Measurements from ENCODE around the gene DYSF.

The DYSF gene

GRCh38 chr2:71555798-71556454 is 102.6 kb downstream of the DYSF start:
- H4K91ac ChIP-seq (ENCODE audit: low read depth, low read length, poor library complexity) = no peak overlapping the region
- WGBS, 2 donors (ENCODE audit: extremely low coverage in 2 of 2, insufficient read length in 2 of 2, insufficient replicate concordance in 1 of 2) = no CpG with 5 or more reads among the region's 21 CpGs
- H3K4me3 ChIP-seq (ENCODE audit: low read length in 2 of 2) = peak overlapping the region in 1 of 2 donors; percentile 35

GRCh38 chr2:71556692-71557250 is 103.4 kb downstream of the DYSF start:
- H3K9me3 ChIP-seq (replicated peaks in 1 of 2; ENCODE audit: control insufficient read depth in 2 of 2, insufficient read depth in 1 of 2, low read depth in 1 of 2, low read length in 2 of 2) = no peaks in the 10 kb centered on the region
- no peak overlapping the region for H3K23ac ChIP-seq (ENCODE audit: low read depth, low read length, poor library complexity)
- no peak overlapping the region for H2AK5ac ChIP-seq (ENCODE audit: low read depth, low read length)
- peaks cover 0 to 2% of the 10 kb centered on the region in 2 donors for H3K4me1 ChIP-seq (ENCODE audit: control insufficient read depth in 2 of 2, insufficient read depth in 1 of 2, low read depth in 1 of 2, low read length in 2 of 2)
- no peaks in the 10 kb centered on the region for H3K36me3 ChIP-seq (replicated peaks in 1 of 2; ENCODE audit: control insufficient read depth in 2 of 2, insufficient read depth in 2 of 2, low read length in 2 of 2)
- WGBS, 2 donors (ENCODE audit: extremely low coverage in 2 of 2, insufficient read length in 2 of 2, insufficient replicate concordance in 1 of 2) = no CpG with 5 or more reads among the region's 5 CpGs
- no peaks in the 10 kb centered on the region for H3K79me1 ChIP-seq (ENCODE audit: low read depth, low read length)
- H4K91ac ChIP-seq (ENCODE audit: low read depth, low read length, poor library complexity) = no peak overlapping the region
- no peaks in the 10 kb centered on the region for H3K27me3 ChIP-seq (ENCODE audit: control insufficient read depth in 3 of 3, insufficient read depth in 3 of 3, low read depth in 1 of 3, low read length in 3 of 3)
- no peak for DNase-seq (ENCODE audit: low spot score)
- no peak overlapping the region for H2BK5ac ChIP-seq (ENCODE audit: low read length)
- H3K4me2 ChIP-seq (ENCODE audit: insufficient read depth, low read length, poor library complexity, severe bottlenecking) = no peak overlapping the region
- H2AFZ ChIP-seq (ENCODE audit: low read length) = no peak overlapping the region
- no peak overlapping the region for H3K4ac ChIP-seq (ENCODE audit: low read length)
- H3K9ac ChIP-seq (ENCODE audit: low read depth, low read length, poor library complexity) = no peak overlapping the region
- no peak overlapping the region for H3K14ac ChIP-seq (ENCODE audit: low read length)
- H2BK15ac ChIP-seq (ENCODE audit: low read length) = no peak overlapping the region
- no peak overlapping the region for H2BK120ac ChIP-seq (ENCODE audit: low read depth, low read length)
- H3K4me3 ChIP-seq (ENCODE audit: low read length in 2 of 2) = no peak overlapping the region
- H3K27ac ChIP-seq (replicated peaks; ENCODE audit: low read length) = no peak overlapping the region
- H2BK12ac ChIP-seq (ENCODE audit: low read length) = no peak overlapping the region
- H4K8ac ChIP-seq (ENCODE audit: low read depth, low read length) = no peak overlapping the region
- no peak overlapping the region for H3K18ac ChIP-seq (ENCODE audit: low read length)

More at GRCh38 chr2:71555798-71556454, 102.6 kb downstream of the DYSF start:
- H3K4ac ChIP-seq (ENCODE audit: low read length) = peak overlapping the region; percentile 24
- no peak overlapping the region for H2BK5ac ChIP-seq (ENCODE audit: low read length)
- no peak overlapping the region for H2AFZ ChIP-seq (ENCODE audit: low read length)
- H2BK15ac ChIP-seq (ENCODE audit: low read length) = peak overlapping the region; percentile 44
- peak overlapping the region; percentile 41 for H2AK5ac ChIP-seq (ENCODE audit: low read depth, low read length)
- no peaks in the 10 kb centered on the region for H3K27me3 ChIP-seq (ENCODE audit: control insufficient read depth in 3 of 3, insufficient read depth in 3 of 3, low read depth in 1 of 3, low read length in 3 of 3)
- H3K4me2 ChIP-seq (ENCODE audit: insufficient read depth, low read length, poor library complexity, severe bottlenecking) = no peak overlapping the region
- peak overlapping the region; percentile 54 for H3K9ac ChIP-seq (ENCODE audit: low read depth, low read length, poor library complexity)
- no peaks in the 10 kb centered on the region for H3K9me3 ChIP-seq (replicated peaks in 1 of 2; ENCODE audit: control insufficient read depth in 2 of 2, insufficient read depth in 1 of 2, low read depth in 1 of 2, low read length in 2 of 2)
- no peaks in the 10 kb centered on the region for H3K36me3 ChIP-seq (replicated peaks in 1 of 2; ENCODE audit: control insufficient read depth in 2 of 2, insufficient read depth in 2 of 2, low read length in 2 of 2)
- H3K4me1 ChIP-seq (ENCODE audit: control insufficient read depth in 2 of 2, insufficient read depth in 1 of 2, low read depth in 1 of 2, low read length in 2 of 2) = peaks cover 0 to 2% of the 10 kb centered on the region in 2 donors
- peak overlapping the region; percentile 84 for H3K18ac ChIP-seq (ENCODE audit: low read length)
- no peak for DNase-seq (ENCODE audit: low spot score)
- no peak overlapping the region for H3K27ac ChIP-seq (replicated peaks; ENCODE audit: low read length)
- H2BK12ac ChIP-seq (ENCODE audit: low read length) = peak overlapping the region; percentile 14
- H3K23ac ChIP-seq (ENCODE audit: low read depth, low read length, poor library complexity) = no peak overlapping the region
- H3K14ac ChIP-seq (ENCODE audit: low read length) = peak overlapping the region; percentile 73
- H2BK120ac ChIP-seq (ENCODE audit: low read depth, low read length) = no peak overlapping the region
- no peak overlapping the region for H4K8ac ChIP-seq (ENCODE audit: low read depth, low read length)
- no peaks in the 10 kb centered on the region for H3K79me1 ChIP-seq (ENCODE audit: low read depth, low read length)

GRCh38 chr2:71557321-71557720 is 104.0 kb downstream of the DYSF start:
- no peak overlapping the region for H3K4me3 ChIP-seq (ENCODE audit: low read length in 2 of 2)
- no peaks in the 10 kb centered on the region for H3K36me3 ChIP-seq (replicated peaks in 1 of 2; ENCODE audit: control insufficient read depth in 2 of 2, insufficient read depth in 2 of 2, low read length in 2 of 2)
- peak overlapping the region; percentile 44 for H3K23ac ChIP-seq (ENCODE audit: low read depth, low read length, poor library complexity)
- H2AFZ ChIP-seq (ENCODE audit: low read length) = no peak overlapping the region
- no peak overlapping the region for H2AK5ac ChIP-seq (ENCODE audit: low read depth, low read length)
- H3K14ac ChIP-seq (ENCODE audit: low read length) = no peak overlapping the region
- H3K4me2 ChIP-seq (ENCODE audit: insufficient read depth, low read length, poor library complexity, severe bottlenecking) = no peak overlapping the region
- no peaks in the 10 kb centered on the region for H3K9me3 ChIP-seq (replicated peaks in 1 of 2; ENCODE audit: control insufficient read depth in 2 of 2, insufficient read depth in 1 of 2, low read depth in 1 of 2, low read length in 2 of 2)
- no peak overlapping the region for H4K91ac ChIP-seq (ENCODE audit: low read depth, low read length, poor library complexity)
- peaks cover 0 to 2% of the 10 kb centered on the region in 2 donors for H3K4me1 ChIP-seq (ENCODE audit: control insufficient read depth in 2 of 2, insufficient read depth in 1 of 2, low read depth in 1 of 2, low read length in 2 of 2)
- no peak overlapping the region for H2BK12ac ChIP-seq (ENCODE audit: low read length)
- H2BK5ac ChIP-seq (ENCODE audit: low read length) = no peak overlapping the region
- H3K27ac ChIP-seq (replicated peaks; ENCODE audit: low read length) = no peak overlapping the region
- H3K9ac ChIP-seq (ENCODE audit: low read depth, low read length, poor library complexity) = no peak overlapping the region
- no peak overlapping the region for H2BK120ac ChIP-seq (ENCODE audit: low read depth, low read length)
- no peak overlapping the region for H3K18ac ChIP-seq (ENCODE audit: low read length)
- no peak overlapping the region for H2BK15ac ChIP-seq (ENCODE audit: low read length)
- no peaks in the 10 kb centered on the region for H3K79me1 ChIP-seq (ENCODE audit: low read depth, low read length)
- H3K4ac ChIP-seq (ENCODE audit: low read length) = no peak overlapping the region
- no peaks in the 10 kb centered on the region for H3K27me3 ChIP-seq (ENCODE audit: control insufficient read depth in 3 of 3, insufficient read depth in 3 of 3, low read depth in 1 of 3, low read length in 3 of 3)
- no CpG with 5 or more reads among the region's 6 CpGs for WGBS, 2 donors (ENCODE audit: extremely low coverage in 2 of 2, insufficient read length in 2 of 2, insufficient replicate concordance in 1 of 2)
- DNase-seq (ENCODE audit: low spot score) = no peak
- no peak overlapping the region for H4K8ac ChIP-seq (ENCODE audit: low read depth, low read length)

- peak overlapping the region; percentile 83 for H2AK5ac ChIP-seq (ENCODE audit: low read depth, low read length)
- no peak overlapping the region for H3K14ac ChIP-seq (ENCODE audit: low read length)
- no peak overlapping the region for H3K4me2 ChIP-seq (ENCODE audit: insufficient read depth, low read length, poor library complexity, severe bottlenecking)
- H4K8ac ChIP-seq (ENCODE audit: low read depth, low read length) = no peak overlapping the region
- no peak overlapping the region for H3K4me3 ChIP-seq (ENCODE audit: low read length in 2 of 2)
- peak overlapping the region; percentile 1 for H3K18ac ChIP-seq (ENCODE audit: low read length)
- no peaks in the 10 kb centered on the region for H3K79me1 ChIP-seq (ENCODE audit: low read depth, low read length)
- H4K91ac ChIP-seq (ENCODE audit: low read depth, low read length, poor library complexity) = no peak overlapping the region
- H2BK5ac ChIP-seq (ENCODE audit: low read length) = peak overlapping the region; percentile 54
- no peak overlapping the region for H3K9ac ChIP-seq (ENCODE audit: low read depth, low read length, poor library complexity)
- H3K4ac ChIP-seq (ENCODE audit: low read length) = no peak overlapping the region
- H3K9me3 ChIP-seq (replicated peaks in 1 of 2; ENCODE audit: control insufficient read depth in 2 of 2, insufficient read depth in 1 of 2, low read depth in 1 of 2, low read length in 2 of 2) = no peaks in the 10 kb centered on the region
- no peak overlapping the region for H2BK120ac ChIP-seq (ENCODE audit: low read depth, low read length)
- H2BK15ac ChIP-seq (ENCODE audit: low read length) = no peak overlapping the region
- H2AFZ ChIP-seq (ENCODE audit: low read length) = no peak overlapping the region
- H3K23ac ChIP-seq (ENCODE audit: low read depth, low read length, poor library complexity) = no peak overlapping the region
- H3K36me3 ChIP-seq (replicated peaks in 1 of 2; ENCODE audit: control insufficient read depth in 2 of 2, insufficient read depth in 2 of 2, low read length in 2 of 2) = no peaks in the 10 kb centered on the region
- H2BK12ac ChIP-seq (ENCODE audit: low read length) = no peak overlapping the region
- H3K27ac ChIP-seq (replicated peaks; ENCODE audit: low read length) = no peak overlapping the region
- no CpG with 5 or more reads among the region's 10 CpGs for WGBS, 2 donors (ENCODE audit: extremely low coverage in 2 of 2, insufficient read length in 2 of 2, insufficient replicate concordance in 1 of 2)
- no peaks in the 10 kb centered on the region for H3K27me3 ChIP-seq (ENCODE audit: control insufficient read depth in 3 of 3, insufficient read depth in 3 of 3, low read depth in 1 of 3, low read length in 3 of 3)
- no peak for DNase-seq (ENCODE audit: low spot score)
- peaks cover 0 to 2% of the 10 kb centered on the region in 2 donors for H3K4me1 ChIP-seq (ENCODE audit: control insufficient read depth in 2 of 2, insufficient read depth in 1 of 2, low read depth in 1 of 2, low read length in 2 of 2)
Measured at GRCh38 chr2:71558300-71559051, 105.1 kb downstream of the DYSF start.
